Right lung (tissue), 5 donors: ENCODE measurements around the gene GALNT14. TPM values are rescaled to one million over a fixed set of nuclear protein-coding genes. Genes with fewer than 3 reads are reported as not detected.

Source experiments
- DNase-seq, 2 donors: peaks; one replicate each; pipeline ENCODE4 v3.0.0-alpha.2; 2013
- polyA plus RNA-seq, 5 donors: library from polyadenylated mRNA; unstranded; fragments of 120-200 nt; gene quantifications; one replicate each; pipeline versions ENCODE4 v1.2.1 to v1.2.3, GENCODE V29; 2013; ENCODE audit warnings: inconsistent platforms in 1 of 5, low replicate concordance in 1 of 5; ENCODE audit not compliant: insufficient read length in 5 of 5, insufficient read depth in 1 of 5

Gene GALNT14
- polyA plus RNA-seq, 5 donors = 4.4 to 7.6 (median 5.4) TPM

- peak in 1 of 2 donors; percentile 12 for DNase-seq
Measured at GRCh38 chr2:31058096-31059035, 79.9 kb downstream of the GALNT14 start.

DNA sequence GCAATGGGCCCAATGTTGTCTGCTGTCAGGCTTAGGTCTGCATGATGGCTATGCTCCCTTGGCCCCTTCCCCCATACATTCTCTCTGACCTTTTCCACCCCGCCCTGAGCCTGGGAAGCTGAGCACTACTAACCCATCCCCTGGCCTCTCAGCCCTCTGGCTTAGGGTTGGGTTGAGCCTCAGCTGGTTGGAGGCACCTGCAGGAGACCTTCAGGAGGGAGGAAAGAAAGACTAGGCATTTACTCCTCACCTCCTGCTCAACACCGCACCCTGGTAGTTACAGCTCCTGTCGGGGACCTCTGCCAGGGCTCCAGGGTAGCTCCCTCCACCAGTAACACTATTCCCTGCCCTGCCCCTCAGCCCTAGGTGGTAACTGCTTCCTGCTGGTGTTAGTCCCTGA is 80.5 kb downstream of the GALNT14 start:
- no peak for DNase-seq

GRCh38 chr2:31055938-31056337 is 82.3 kb downstream of the GALNT14 start:
- DNase-seq = no peak

DNA sequence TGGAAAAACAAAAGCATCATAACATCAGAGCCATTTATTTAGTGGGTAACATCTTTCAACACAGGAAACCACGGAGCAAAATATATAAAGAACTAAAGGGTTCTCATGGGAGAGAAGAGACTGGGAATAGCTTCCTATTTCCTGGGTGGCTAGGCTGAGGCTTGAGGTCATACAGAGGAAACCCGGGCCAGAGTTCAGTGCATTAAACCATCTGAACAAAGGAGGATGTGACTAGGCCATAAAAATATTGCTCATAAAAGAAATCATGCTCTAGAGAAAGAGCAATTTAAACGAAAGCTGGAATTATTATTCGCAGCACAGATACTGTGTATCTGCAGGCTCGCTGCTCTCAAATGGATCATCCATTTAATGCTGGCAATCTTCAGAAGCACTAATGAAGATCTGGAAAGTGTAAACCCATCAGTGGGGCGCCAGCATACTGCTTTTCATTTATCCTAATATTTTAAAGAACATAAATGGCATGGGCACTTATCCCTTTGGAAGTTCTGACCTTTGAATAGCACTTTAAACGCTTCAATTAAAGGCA is 83.3 kb downstream of the GALNT14 start:
- DNase-seq = no peak

DNA sequence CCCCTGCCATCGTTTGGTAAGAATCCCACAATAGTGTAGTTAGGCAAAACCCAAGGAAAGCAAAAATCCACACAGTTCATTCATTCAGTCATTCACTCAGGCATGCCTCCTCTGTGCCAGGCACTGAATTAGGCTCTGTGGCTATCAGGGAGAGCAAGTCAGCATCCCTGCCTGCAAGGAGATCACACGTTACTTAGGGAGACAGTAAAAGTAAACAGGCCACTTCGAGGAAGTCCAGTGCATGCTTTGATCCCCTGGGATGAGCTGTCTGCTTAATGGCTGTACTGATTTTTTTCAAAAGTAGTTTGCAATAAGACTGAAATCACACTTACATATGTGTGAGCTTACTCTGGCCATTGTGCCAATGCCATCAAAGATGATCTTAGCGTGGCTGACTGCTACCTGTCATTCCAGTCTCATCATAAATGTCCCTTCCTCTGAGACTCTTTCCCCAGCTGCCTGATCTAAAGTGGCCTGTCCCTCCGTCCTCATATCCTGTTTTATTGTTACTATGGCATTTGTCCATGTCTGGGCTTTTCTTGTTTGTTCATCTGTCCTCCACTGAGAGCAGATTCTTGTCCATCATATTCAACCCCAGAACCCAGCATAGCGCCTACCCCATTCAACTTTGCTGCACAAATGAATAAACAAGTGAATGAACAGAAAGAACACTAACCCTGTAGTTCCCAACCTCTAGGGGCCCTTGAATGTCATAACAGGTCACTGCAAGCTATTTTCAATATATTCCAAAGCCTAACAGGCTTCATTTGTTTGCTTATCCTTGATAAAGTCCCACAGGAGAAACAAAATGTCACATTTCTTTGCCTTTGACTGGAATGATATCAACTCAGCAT is 84.1 kb downstream of the GALNT14 start:
- no peak for DNase-seq

GRCh38 chr2:31052284-31052683 is 86.0 kb downstream of the GALNT14 start:
- DNase-seq = no peak

GRCh38 chr2:31051258-31052140 is 86.7 kb downstream of the GALNT14 start:
- DNase-seq = no peak

DNA sequence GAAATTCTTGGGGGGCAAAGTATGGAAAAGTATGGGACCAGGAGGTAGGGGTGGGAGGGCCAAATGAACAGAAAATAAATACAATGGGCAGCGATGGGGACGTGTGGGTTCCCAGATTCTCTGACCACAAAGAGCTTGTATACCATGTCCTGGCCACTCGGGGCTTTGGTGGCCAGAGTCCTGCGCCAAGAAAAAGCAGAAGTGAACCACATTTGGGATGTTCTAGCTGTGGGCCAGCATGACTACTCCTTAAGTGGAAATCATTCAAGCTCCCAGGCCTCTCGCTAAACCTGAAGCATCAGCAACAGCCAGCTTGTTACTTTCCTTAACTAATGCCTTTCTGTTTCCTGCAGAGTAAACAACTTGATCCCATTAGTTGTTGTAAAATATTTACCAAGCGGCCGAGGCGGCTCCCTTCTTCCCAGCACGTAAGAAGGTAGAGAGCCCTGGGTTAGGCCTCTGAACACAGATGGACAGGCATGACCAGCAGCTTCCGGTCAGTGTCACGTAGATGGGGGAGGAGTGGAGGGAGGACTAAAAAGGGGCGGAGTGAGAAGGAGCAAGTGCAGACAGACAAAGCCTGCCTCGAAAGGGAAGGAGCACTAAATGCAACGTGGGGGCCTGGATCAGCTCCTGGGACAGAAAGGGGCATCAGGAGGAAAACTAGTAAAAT is 88.2 kb downstream of the GALNT14 start:
- no peak for DNase-seq

DNA sequence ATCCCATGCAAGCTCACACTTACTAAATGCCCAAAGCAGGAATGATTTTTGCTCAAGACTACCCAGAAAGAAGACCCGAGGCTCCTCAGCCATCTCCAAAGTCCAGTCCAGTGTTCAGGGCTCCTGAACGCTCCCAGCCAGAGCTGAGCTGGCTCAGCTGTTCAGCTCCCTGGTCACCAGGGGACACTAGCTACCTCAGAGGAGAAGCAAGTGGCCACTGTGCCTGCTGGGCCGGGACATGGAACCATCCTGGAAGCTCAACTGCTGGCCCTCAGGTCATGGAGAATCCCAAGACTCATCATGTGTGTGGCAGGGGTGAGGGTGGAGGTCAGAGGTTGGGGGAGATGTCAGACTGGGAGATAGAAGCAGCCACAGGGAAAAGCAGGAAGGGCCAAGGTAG is 89.0 kb downstream of the GALNT14 start:
- no peak for DNase-seq

GRCh38 chr2:31047599-31047998 is 90.6 kb downstream of the GALNT14 start:
- DNase-seq = no peak

GRCh38 chr2:31038385-31038784 is 99.9 kb downstream of the GALNT14 start:
- no peak for DNase-seq

DNA sequence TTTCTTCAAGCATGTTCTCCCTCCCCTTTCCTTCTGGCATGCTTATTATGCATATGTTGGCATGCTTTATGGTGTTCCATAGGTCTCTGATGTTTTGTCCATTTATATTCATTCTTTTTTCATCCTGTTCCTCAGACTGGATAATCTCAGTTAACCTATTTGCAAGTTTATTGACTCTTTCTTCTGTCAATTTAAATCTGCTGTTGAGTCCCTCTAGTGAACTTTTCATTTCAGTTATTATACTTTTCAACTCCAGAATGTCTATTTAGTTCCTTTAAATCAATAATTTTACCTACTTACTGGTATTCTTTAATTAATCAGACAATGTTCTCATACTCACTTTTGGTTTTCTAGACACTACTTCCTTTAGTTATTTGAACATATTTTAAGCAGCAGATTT is 101.2 kb downstream of the GALNT14 start:
- DNase-seq = no peak

- no peak for DNase-seq
Measured at GRCh38 chr2:31033032-31033431, 105.2 kb downstream of the GALNT14 start.

- DNase-seq = peak in 1 of 2 donors; percentile 14
Measured at GRCh38 chr2:31032475-31032874, 105.8 kb downstream of the GALNT14 start.

GRCh38 chr2:31031132-31031706 is 107.0 kb downstream of the GALNT14 start:
- no peak for DNase-seq

GRCh38 chr2:31028417-31028816 is 109.8 kb downstream of the GALNT14 start:
- DNase-seq = no peak

DNA sequence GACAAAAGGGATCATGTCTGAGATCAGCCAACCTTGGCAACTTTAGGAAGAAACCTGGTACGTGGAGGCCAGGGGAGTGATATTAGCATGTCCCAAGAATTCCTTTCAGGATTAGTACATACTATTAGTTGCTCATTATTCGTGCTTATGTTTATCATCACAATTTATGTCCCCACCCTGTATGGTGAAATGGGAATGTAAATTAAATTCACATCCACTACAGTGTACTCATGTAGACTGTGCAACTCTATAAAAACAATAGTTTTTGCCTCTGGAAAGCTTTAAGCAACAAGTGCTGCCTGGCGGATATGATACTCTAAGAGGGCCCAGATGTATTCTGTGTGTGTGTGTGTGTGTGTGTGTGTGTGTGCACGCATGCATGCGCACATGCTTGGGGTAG is 110.7 kb downstream of the GALNT14 start:
- DNase-seq = no peak

DNA sequence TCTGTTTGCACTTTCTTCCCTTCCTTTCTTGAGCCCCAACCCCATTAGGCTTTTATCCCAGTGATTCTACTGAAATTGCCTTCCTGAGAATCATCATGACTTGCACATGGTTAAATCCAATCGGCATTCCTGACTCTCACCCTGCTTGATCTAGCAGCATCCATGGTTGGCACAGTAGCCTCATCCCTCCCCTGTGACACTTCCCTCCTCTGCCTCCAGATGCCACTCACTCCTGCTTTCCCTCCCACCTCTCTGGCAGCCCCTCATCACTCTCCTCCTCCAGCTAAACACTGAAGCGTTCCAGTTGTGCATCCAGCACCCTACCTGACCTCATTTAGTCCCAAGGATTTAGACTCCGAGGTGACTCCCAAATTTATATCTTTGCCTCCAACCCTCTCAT is 114.7 kb downstream of the GALNT14 start:
- DNase-seq = no peak

- DNase-seq = no peak
Measured at GRCh38 chr2:31020713-31021112, 117.5 kb downstream of the GALNT14 start.

DNA sequence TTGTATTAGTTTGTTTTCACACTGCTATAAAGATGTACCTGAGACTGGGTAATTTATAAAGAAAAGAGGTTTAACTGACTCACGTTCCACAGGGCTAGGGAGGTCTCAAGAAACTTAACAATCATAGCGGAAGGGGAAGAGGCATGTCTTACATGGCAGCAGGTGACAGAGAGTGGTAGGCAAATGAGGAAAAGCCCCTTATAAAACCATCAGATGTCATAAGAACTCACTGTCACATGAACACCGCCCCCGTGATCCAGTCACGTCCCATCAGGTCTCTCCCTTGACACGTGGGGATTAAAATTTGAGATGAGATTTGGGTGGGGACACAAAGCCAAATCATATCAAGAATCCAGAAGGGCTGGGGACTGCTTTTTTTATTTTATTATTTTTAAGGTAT is 120.0 kb downstream of the GALNT14 start:
- DNase-seq = no peak
